ENCODE measurements around the gene MLF2.
"Not testable (repeated sequence)": the region's sequence is repeated elsewhere in the genome, so short reads cannot be mapped to it uniquely, and the experiment has no call there.

MLF2 gene

GRCh38 chr12:6745741-6746525, 7.0 kb downstream of the MLF2 start:
- H3F3A ChIP-seq (ENCODE audit: insufficient read depth, low read length), result no peaks in the 10 kb centered on the region
- H2AFZ ChIP-seq (ENCODE audit: low read length), result no peak overlapping the region
- H3K4me1 ChIP-seq (ENCODE audit: low read length), result no peaks in the 10 kb centered on the region
- no peaks in the 10 kb centered on the region for H3K9me2 ChIP-seq (replicated peaks; ENCODE audit: insufficient read depth, low read length)
- H3K9me3 ChIP-seq (replicated peaks; ENCODE audit: insufficient read depth, low read length), result no peaks in the 10 kb centered on the region
- no peaks in the 10 kb centered on the region for H4K20me1 ChIP-seq (ENCODE audit: insufficient read depth, low read length)
- no peaks in the 10 kb centered on the region for H3K79me2 ChIP-seq (ENCODE audit: low read length)
- DNase-seq, result no peak
- H3K4me2 ChIP-seq (ENCODE audit: low read depth, low read length), result no peak overlapping the region
- H3K4me3 ChIP-seq (ENCODE audit: low read length), result no peak overlapping the region
- TF ChIP-seq EZH2 (optimal IDR thresholded peaks at IDR 0.05; ENCODE audit: low read depth, low read length), result no peak
- no peak for TF ChIP-seq CTCF (IDR thresholded peaks at IDR 0.05; ENCODE audit: low read length)
- no peak for TF ChIP-seq EZH2phosphoT487 (IDR thresholded peaks at IDR 0.05; ENCODE audit: low read length)
- no peaks in the 10 kb centered on the region for H3K27me3 ChIP-seq (replicated peaks; ENCODE audit: insufficient read depth, low read length)
- H3K36me3 ChIP-seq (replicated peaks; ENCODE audit: insufficient read depth, low read length), result no peaks in the 10 kb centered on the region
- H3K9ac ChIP-seq (ENCODE audit: low read length), result no peak overlapping the region
- no peak overlapping the region for H3K27ac ChIP-seq (ENCODE audit: low read length)

- not testable (repeated sequence) for DNase-seq
Observed at GRCh38 chr12:6743300-6743699, 9.6 kb downstream of the MLF2 start.

GRCh38 chr12:6742834-6743233, 10.1 kb downstream of the MLF2 start:
- Histone ChIP-seq H3K9me2 (replicated peaks; ENCODE audit: insufficient read depth, low read length) (no peaks in the 10 kb centered on the region), H3K4me3 (ENCODE audit: low read length) (no peak overlapping the region), H3K9me3 (replicated peaks; ENCODE audit: insufficient read depth, low read length) (no peaks in the 10 kb centered on the region), H3K4me1 (ENCODE audit: low read length) (no peaks in the 10 kb centered on the region), H3K27ac (ENCODE audit: low read length) (no peak overlapping the region), H3K27me3 (replicated peaks; ENCODE audit: insufficient read depth, low read length) (no peaks in the 10 kb centered on the region), H3F3A (ENCODE audit: insufficient read depth, low read length) (no peaks in the 10 kb centered on the region), H3K9ac (ENCODE audit: low read length) (no peak overlapping the region), H4K20me1 (ENCODE audit: insufficient read depth, low read length) (no peaks in the 10 kb centered on the region), H3K4me2 (ENCODE audit: low read depth, low read length) (no peak overlapping the region), H3K36me3 (replicated peaks; ENCODE audit: insufficient read depth, low read length) (no peaks in the 10 kb centered on the region), H3K79me2 (ENCODE audit: low read length) (no peaks in the 10 kb centered on the region), H2AFZ (ENCODE audit: low read length) (no peak overlapping the region)
- DNase-seq, result no peak
- TF ChIP-seq CTCF (IDR thresholded peaks at IDR 0.05; ENCODE audit: low read length) (no peak), EZH2phosphoT487 (IDR thresholded peaks at IDR 0.05; ENCODE audit: low read length) (no peak), EZH2 (optimal IDR thresholded peaks at IDR 0.05; ENCODE audit: low read depth, low read length) (no peak)

More at GRCh38 chr12:6743300-6743699, 9.6 kb downstream of the MLF2 start:
- H3K4me3 ChIP-seq (ENCODE audit: low read length); H4K20me1 ChIP-seq (ENCODE audit: insufficient read depth, low read length); H3K36me3 ChIP-seq (replicated peaks; ENCODE audit: insufficient read depth, low read length); H2AFZ ChIP-seq (ENCODE audit: low read length); H3K9me3 ChIP-seq (replicated peaks; ENCODE audit: insufficient read depth, low read length); H3K9me2 ChIP-seq (replicated peaks; ENCODE audit: insufficient read depth, low read length); H3K27ac ChIP-seq (ENCODE audit: low read length); H3K79me2 ChIP-seq (ENCODE audit: low read length); H3K4me1 ChIP-seq (ENCODE audit: low read length); H3K27me3 ChIP-seq (replicated peaks; ENCODE audit: insufficient read depth, low read length); H3F3A ChIP-seq (ENCODE audit: insufficient read depth, low read length); H3K4me2 ChIP-seq (ENCODE audit: low read depth, low read length); H3K9ac ChIP-seq (ENCODE audit: low read length): not testable (repeated sequence)

DNA sequence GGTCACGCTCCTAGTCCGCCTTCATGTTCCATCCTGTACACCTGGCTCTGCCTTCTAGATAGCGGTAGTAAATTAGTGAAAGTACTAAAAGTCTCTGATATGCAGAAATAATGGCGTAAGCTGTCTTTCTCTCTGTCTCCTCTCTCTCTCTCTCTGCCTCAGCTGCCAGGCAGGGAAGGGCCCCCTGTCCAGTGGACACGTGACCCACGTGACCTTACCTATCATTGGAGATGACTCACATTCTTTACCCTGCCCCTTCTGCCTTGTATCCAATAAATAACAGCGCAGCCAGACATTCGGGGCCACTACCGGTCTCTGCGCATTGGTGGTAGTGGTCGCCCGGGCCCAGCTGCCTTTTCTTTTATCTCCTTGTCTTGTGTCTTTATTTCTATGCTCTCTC, 10.9 kb downstream of the MLF2 start:
- not testable (repeated sequence) for H3K4me2 ChIP-seq (ENCODE audit: low read depth, low read length); H4K20me1 ChIP-seq (ENCODE audit: insufficient read depth, low read length); H3K9ac ChIP-seq (ENCODE audit: low read length); H3K27ac ChIP-seq (ENCODE audit: low read length); H3F3A ChIP-seq (ENCODE audit: insufficient read depth, low read length); H3K79me2 ChIP-seq (ENCODE audit: low read length); H3K9me2 ChIP-seq (replicated peaks; ENCODE audit: insufficient read depth, low read length); H3K9me3 ChIP-seq (replicated peaks; ENCODE audit: insufficient read depth, low read length); H3K4me1 ChIP-seq (ENCODE audit: low read length); H3K27me3 ChIP-seq (replicated peaks; ENCODE audit: insufficient read depth, low read length); H3K36me3 ChIP-seq (replicated peaks; ENCODE audit: insufficient read depth, low read length); H3K4me3 ChIP-seq (ENCODE audit: low read length); DNase-seq; H2AFZ ChIP-seq (ENCODE audit: low read length)
